Measurements from ENCODE around the gene PNLDC1. TPM values are rescaled to one million over a fixed set of nuclear protein-coding genes. Genes with fewer than 3 reads are reported as not detected.

The PNLDC1 gene
- total and polyA plus RNA-seq, 11 donors = 0.04 to 0.67 (median 0.20) TPM; not detected in 6

GRCh38 chr6:159833997-159834603 is 34.0 kb downstream of the PNLDC1 start:
- no peak overlapping the region for H3K4me3 ChIP-seq
- no peak for TF ChIP-seq CTCF (IDR thresholded peaks at IDR 0.05)
- no peak for TF ChIP-seq POLR2A (IDR thresholded peaks at IDR 0.05)
- ATAC-seq = no peak
- H3K4me1 ChIP-seq = peaks cover 0 to 24% (median 5%) of the 10 kb centered on the region in 12 donors
- H3K9me3 ChIP-seq = no peaks in the 10 kb centered on the region
- H3K27me3 ChIP-seq = no peaks in the 10 kb centered on the region
- H3K36me3 ChIP-seq = no peaks in the 10 kb centered on the region
- H3K27ac ChIP-seq = no peak overlapping the region
- no peak for DNase-seq
- WGBS, 4 donors = 84 to 92% (median 89%) methylated on average over 5 of the region's 5 CpGs
- intact Hi-C loops (cut with DNase I) = no loop called here

GRCh38 chr6:159836718-159837490 is 36.8 kb downstream of the PNLDC1 start:
- H3K27ac ChIP-seq = peak overlapping the region in 10 of 12 donors; percentile 19 to 69 (median 56)
- H3K9me3 ChIP-seq = no peaks in the 10 kb centered on the region
- peak in 4 of 5 donors; percentile 21 to 71 (median 49) for DNase-seq
- intact Hi-C loops (cut with DNase I) = no loop called here
- TF ChIP-seq CTCF (IDR thresholded peaks at IDR 0.05) (no peak), POLR2A (IDR thresholded peaks at IDR 0.05) (no peak)
- peak overlapping the region in 8 of 12 donors; percentile 20 to 42 (median 26) for H3K4me3 ChIP-seq
- peaks cover 0 to 24% (median 5%) of the 10 kb centered on the region in 12 donors for H3K4me1 ChIP-seq
- no peaks in the 10 kb centered on the region for H3K27me3 ChIP-seq
- peak in 3 of 4 donors; percentile 44 to 64 (median 59) for ATAC-seq
- 63 to 78% (median 65%) methylated on average over 29 of the region's 29 CpGs for WGBS, 4 donors
- H3K36me3 ChIP-seq = no peaks in the 10 kb centered on the region

GRCh38 chr6:159837511-159837910 is 37.4 kb downstream of the PNLDC1 start:
- intact Hi-C loops (cut with DNase I) = no loop called here
- Histone ChIP-seq H3K27ac (peak overlapping the region in 4 of 12 donors; percentile 50 to 67 (median 56)), H3K27me3 (no peaks in the 10 kb centered on the region), H3K36me3 (no peaks in the 10 kb centered on the region), H3K4me3 (peak overlapping the region in 1 of 12 donors; percentile 27), H3K4me1 (peaks cover 0 to 24% (median 5%) of the 10 kb centered on the region in 12 donors), H3K9me3 (no peaks in the 10 kb centered on the region)
- TF ChIP-seq POLR2A (IDR thresholded peaks at IDR 0.05) (no peak), CTCF (IDR thresholded peaks at IDR 0.05) (no peak)
- DNase-seq (no peak), ATAC-seq (no peak)
- 73 to 81% (median 79%) methylated on average over 8 of the region's 8 CpGs for WGBS, 4 donors

- TF ChIP-seq POLR2A (IDR thresholded peaks at IDR 0.05) (no peak), CTCF (IDR thresholded peaks at IDR 0.05) (no peak)
- Histone ChIP-seq H3K4me3 (no peak overlapping the region), H3K36me3 (no peaks in the 10 kb centered on the region), H3K27ac (no peak overlapping the region), H3K9me3 (no peaks in the 10 kb centered on the region), H3K4me1 (peaks cover 0 to 23% (median 5%) of the 10 kb centered on the region in 12 donors), H3K27me3 (no peaks in the 10 kb centered on the region)
- intact Hi-C loops (cut with DNase I) = no loop called here
- DNase-seq = no peak
- 77 to 86% (median 82%) methylated on average over 7 of the region's 7 CpGs for WGBS, 4 donors
- ATAC-seq = no peak
Measured at GRCh38 chr6:159838020-159838744, 38.1 kb downstream of the PNLDC1 start.

Measured in heart left ventricle (tissue), 16 donors.